Skin epidermis (tissue), 12 donors: ENCODE data around the gene SPDYE2.
"Not testable (repeated sequence)": the region's sequence is repeated elsewhere in the genome, so short reads cannot be mapped to it uniquely, and the experiment has no call there.

Experiments
- H3K27ac ChIP-seq, 21 experiments: fragments of 200-600 bp; sonication (generic) in 11 of 21; one replicate each; pipeline ENCODE4 v1.5.0; 2020; ENCODE audit warnings: mild to moderate bottlenecking in 3 of 21, inconsistent platforms in 2 of 21, moderate library complexity in 2 of 21
- H3K4me3 ChIP-seq, 7 experiments: fragments of 200-600 bp; sonication (generic) in 2 of 7; one replicate each; pipeline ENCODE4 v1.5.0; 2020; ENCODE audit warnings: inconsistent platforms in 2 of 7, mild to moderate bottlenecking in 2 of 7, moderate library complexity in 1 of 7

SPDYE2 gene

GRCh38 chr7:102596036-102596435 lies 45.0 kb downstream of the SPDYE2 start:
- not testable (repeated sequence) for H3K27ac ChIP-seq, H3K4me3 ChIP-seq

- H3K4me3 ChIP-seq, H3K27ac ChIP-seq: not testable (repeated sequence)
These were observed 48.7 kb downstream of the SPDYE2 start for GRCh38 chr7:102599699-102600098.

- H3K27ac ChIP-seq, H3K4me3 ChIP-seq: not testable (repeated sequence)
These were observed 51.3 kb downstream of the SPDYE2 start for GRCh38 chr7:102602317-102602716.

GRCh38 chr7:102604431-102605145 lies 53.6 kb downstream of the SPDYE2 start:
- H3K27ac ChIP-seq, H3K4me3 ChIP-seq: not testable (repeated sequence)

GRCh38 chr7:102606848-102607247 lies 55.8 kb downstream of the SPDYE2 start:
- not testable (repeated sequence) for H3K27ac ChIP-seq, H3K4me3 ChIP-seq

- not testable (repeated sequence) for H3K4me3 ChIP-seq, H3K27ac ChIP-seq
These were observed 58.7 kb downstream of the SPDYE2 start for GRCh38 chr7:102609734-102610133.

GRCh38 chr7:102610441-102610840 lies 59.4 kb downstream of the SPDYE2 start:
- H3K27ac ChIP-seq, H3K4me3 ChIP-seq: not testable (repeated sequence)

GRCh38 chr7:102611013-102611674 lies 60.1 kb downstream of the SPDYE2 start:
- H3K27ac ChIP-seq, H3K4me3 ChIP-seq: not testable (repeated sequence)

GRCh38 chr7:102611675-102612325 lies 60.8 kb downstream of the SPDYE2 start:
- H3K27ac ChIP-seq = peak overlapping the region in 11 of 21 experiments; percentile 14 to 83 (median 72)
- not testable (repeated sequence) for H3K4me3 ChIP-seq
